ENCODE measurements around the gene UNC93A. TPM values are rescaled to one million over a fixed set of nuclear protein-coding genes. Genes with fewer than 3 reads are reported as not detected.

UNC93A gene
- total and polyA plus RNA-seq, 2 donors (not counting 1 experiment from before 2014, with no cell fraction given), result not detected

- no peaks in the 10 kb centered on the region for H3K9me3 Mint-ChIP-seq (ENCODE audit: insufficient read depth)
- H3K4me1 Mint-ChIP-seq, result no peaks in the 10 kb centered on the region
Observed at GRCh38 chr6:167323111-167323510, 32.0 kb downstream of the UNC93A start.

GRCh38 chr6:167324111-167324510 is 33.0 kb downstream of the UNC93A start:
- H4K20me1 ChIP-seq (ENCODE audit: control insufficient read depth, insufficient read depth, low read length, poor library complexity, severe bottlenecking), result no peaks in the 10 kb centered on the region
- no peak for DNase-seq
- Mint-ChIP-seq H3K4me3 (no peak overlapping the region), H3K4me1 (peaks cover 2% of the 10 kb centered on the region), H3K27me3 (peaks cover 26% of the 10 kb centered on the region), H3K27ac (no peak overlapping the region), H3K9me3 (ENCODE audit: insufficient read depth) (no peaks in the 10 kb centered on the region)
- H3K4me1 ChIP-seq (ENCODE audit: control insufficient read depth in 2 of 2, insufficient read depth in 2 of 2, low read length in 2 of 2), result no peaks in the 10 kb centered on the region
- TF ChIP-seq CTCF (IDR thresholded peaks at IDR 0.05) (no peak), EZH2 (IDR thresholded peaks at IDR 0.05; ENCODE audit: borderline replicate concordance, insufficient read depth, low read depth, low read length, poor library complexity, severe bottlenecking) (no peak)
- peaks cover 0 to 4% (median 0%) of the 10 kb centered on the region in 4 experiments for H3K27me3 ChIP-seq (replicated peaks in 1 of 4; ENCODE audit: control extremely low read depth in 1 of 4, control insufficient read depth in 3 of 4, insufficient read depth in 4 of 4, low read length in 3 of 4)
- no peaks in the 10 kb centered on the region for H3K9me3 ChIP-seq (ENCODE audit: control extremely low read depth in 1 of 3, control insufficient read depth in 2 of 3, insufficient read depth in 1 of 3, low read length in 2 of 3)
- 99% methylated on average over 9 of the region's 10 CpGs for WGBS (ENCODE audit: insufficient coverage)
- no peak overlapping the region for H3K4me2 ChIP-seq (replicated peaks; ENCODE audit: low read depth, low read length, poor library complexity, severe bottlenecking)
- H3K36me3 ChIP-seq (replicated peaks in 1 of 2; ENCODE audit: control extremely low read depth in 1 of 2, control insufficient read depth in 1 of 2, extremely low read depth in 1 of 2, insufficient read depth in 2 of 2, low read length in 1 of 2), result no peaks in the 10 kb centered on the region
- H3K9ac ChIP-seq (ENCODE audit: low read length), result no peak overlapping the region
- no peak overlapping the region for H3K27ac ChIP-seq (ENCODE audit: low read length in 2 of 2)
- no peak overlapping the region for H2AFZ ChIP-seq (ENCODE audit: insufficient read depth, low read depth, low read length, poor library complexity, severe bottlenecking)
- intact Hi-C loops (cut with micrococcal nuclease), result no loop called here
- ChIA-PET CTCF (no interaction called here), POLR2A (no interaction called here)
- ATAC-seq (ENCODE audit: low read depth), result no peak
- no peaks in the 10 kb centered on the region for H3K79me2 ChIP-seq (ENCODE audit: control insufficient read depth, insufficient read depth, low read length)
- no peak overlapping the region for H3K4me3 ChIP-seq (ENCODE audit: control extremely low read depth in 1 of 5, extremely low read depth in 1 of 5, insufficient read depth in 1 of 5, low read depth in 2 of 5, low read length in 4 of 5)

More at GRCh38 chr6:167323111-167323510, 32.0 kb downstream of the UNC93A start:
- no peaks in the 10 kb centered on the region for H3K79me2 ChIP-seq (ENCODE audit: control insufficient read depth, insufficient read depth, low read length)
- Mint-ChIP-seq H3K27ac (no peak overlapping the region), H3K27me3 (peaks cover 27% of the 10 kb centered on the region), H3K4me3 (no peak overlapping the region)
- DNase-seq, result no peak
- no peak overlapping the region for H3K4me3 ChIP-seq (ENCODE audit: control extremely low read depth in 1 of 5, extremely low read depth in 1 of 5, insufficient read depth in 1 of 5, low read depth in 2 of 5, low read length in 4 of 5)
- no peak for ATAC-seq (ENCODE audit: low read depth)
- H3K36me3 ChIP-seq (replicated peaks in 1 of 2; ENCODE audit: control extremely low read depth in 1 of 2, control insufficient read depth in 1 of 2, extremely low read depth in 1 of 2, insufficient read depth in 2 of 2, low read length in 1 of 2), result no peaks in the 10 kb centered on the region
- CTCF ChIA-PET, result no interaction called here
- TF ChIP-seq EZH2 (IDR thresholded peaks at IDR 0.05; ENCODE audit: borderline replicate concordance, insufficient read depth, low read depth, low read length, poor library complexity, severe bottlenecking) (no peak), CTCF (IDR thresholded peaks at IDR 0.05) (no peak)
- H3K27me3 ChIP-seq (replicated peaks in 1 of 4; ENCODE audit: control extremely low read depth in 1 of 4, control insufficient read depth in 3 of 4, insufficient read depth in 4 of 4, low read length in 3 of 4), result no peaks in the 10 kb centered on the region
- H3K9ac ChIP-seq (ENCODE audit: low read length), result no peak overlapping the region
- no peaks in the 10 kb centered on the region for H3K9me3 ChIP-seq (ENCODE audit: control extremely low read depth in 1 of 3, control insufficient read depth in 2 of 3, insufficient read depth in 1 of 3, low read length in 2 of 3)
- 88% methylated on average over 4 of the region's 7 CpGs for WGBS (ENCODE audit: insufficient coverage)
- no peak overlapping the region for H3K4me2 ChIP-seq (replicated peaks; ENCODE audit: low read depth, low read length, poor library complexity, severe bottlenecking)
- intact Hi-C loops (cut with micrococcal nuclease), result no loop called here
- POLR2A ChIA-PET, result no interaction called here
- no peaks in the 10 kb centered on the region for H3K4me1 ChIP-seq (ENCODE audit: control insufficient read depth in 2 of 2, insufficient read depth in 2 of 2, low read length in 2 of 2)
- H3K27ac ChIP-seq (ENCODE audit: low read length in 2 of 2), result no peak overlapping the region
- H4K20me1 ChIP-seq (ENCODE audit: control insufficient read depth, insufficient read depth, low read length, poor library complexity, severe bottlenecking), result no peaks in the 10 kb centered on the region
- no peak overlapping the region for H2AFZ ChIP-seq (ENCODE audit: insufficient read depth, low read depth, low read length, poor library complexity, severe bottlenecking)

Measured in B cell (primary cell).